ENCODE data around the gene PPL. TPM values are rescaled to one million over a fixed set of nuclear protein-coding genes. Genes with fewer than 3 reads are reported as not detected.
A peak's percentile ranks its signal among the peaks of the same experiment; 100 is the strongest.
"Not testable (repeated sequence)": the region's sequence is repeated elsewhere in the genome, so short reads cannot be mapped to it uniquely, and the experiment has no call there.

PPL gene
- total and polyA plus RNA-seq, 2 donors: 10.1 to 55.0 TPM

DNA sequence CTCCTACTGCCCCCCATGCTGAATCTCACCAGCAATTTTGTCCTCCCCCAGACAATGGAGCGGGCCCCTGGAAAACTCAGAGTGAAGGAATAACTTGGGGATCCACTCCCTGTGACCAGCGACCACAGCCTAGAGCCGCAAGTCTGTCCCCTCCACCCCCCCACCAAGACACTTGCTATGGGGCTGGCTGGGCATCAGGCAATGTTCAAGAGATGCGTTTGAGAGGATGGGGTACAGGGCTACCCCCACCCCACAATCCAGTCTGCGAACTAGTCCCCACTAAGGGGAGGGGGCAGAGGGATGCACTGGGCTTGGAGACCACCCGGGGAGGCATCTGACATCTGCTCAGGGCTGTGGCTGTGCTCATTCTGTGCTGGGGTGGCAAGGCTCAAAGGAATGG lies 2.4 kb downstream of the PPL start:
- Histone ChIP-seq H3K36me3 (ENCODE audit: insufficient read depth) (no peaks in the 10 kb centered on the region), H3K4me1 (ENCODE audit: insufficient read depth) (peaks cover 1% of the 10 kb centered on the region), H3K4me3 (ENCODE audit: low read depth, low read length) (no peak overlapping the region), H3K27ac (ENCODE audit: low read depth) (no peak overlapping the region)
- 88% methylated on average over 6 of the region's 6 CpGs for WGBS
- DNase-seq (ENCODE audit: extremely low spot score): no peak

DNA sequence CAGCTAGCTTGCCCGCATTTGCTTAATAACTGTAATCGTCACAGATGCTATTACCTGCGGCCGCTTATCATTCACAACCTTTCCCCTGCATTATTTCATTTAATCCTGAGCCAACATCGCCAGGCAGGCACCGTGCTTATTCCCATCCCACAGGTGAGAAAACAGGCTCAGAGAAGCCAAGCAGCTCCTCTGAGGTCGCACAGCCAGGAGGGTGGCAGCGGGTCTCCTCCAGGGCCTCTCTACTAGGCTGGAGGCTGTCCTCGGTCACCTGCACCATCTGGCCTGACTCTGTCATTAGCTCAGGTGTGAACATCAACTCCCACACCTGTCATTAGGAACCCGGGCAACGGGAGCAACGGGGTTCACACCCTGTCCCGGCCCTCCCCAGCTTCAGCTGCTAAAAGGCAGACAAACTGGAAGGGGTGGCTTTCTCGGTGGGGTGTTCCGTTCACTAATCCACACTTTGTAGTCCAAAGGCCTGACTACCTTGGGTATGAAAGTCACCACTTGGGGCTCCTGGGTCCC lies 3.0 kb downstream of the PPL start:
- Histone ChIP-seq H3K27ac (ENCODE audit: low read depth) (no peak overlapping the region), H3K4me1 (ENCODE audit: insufficient read depth) (peaks cover 1% of the 10 kb centered on the region), H3K36me3 (ENCODE audit: insufficient read depth) (no peaks in the 10 kb centered on the region), H3K4me3 (ENCODE audit: low read depth, low read length) (no peak overlapping the region)
- WGBS: 86% methylated on average over 15 of the region's 15 CpGs
- DNase-seq (ENCODE audit: extremely low spot score): no peak

DNA sequence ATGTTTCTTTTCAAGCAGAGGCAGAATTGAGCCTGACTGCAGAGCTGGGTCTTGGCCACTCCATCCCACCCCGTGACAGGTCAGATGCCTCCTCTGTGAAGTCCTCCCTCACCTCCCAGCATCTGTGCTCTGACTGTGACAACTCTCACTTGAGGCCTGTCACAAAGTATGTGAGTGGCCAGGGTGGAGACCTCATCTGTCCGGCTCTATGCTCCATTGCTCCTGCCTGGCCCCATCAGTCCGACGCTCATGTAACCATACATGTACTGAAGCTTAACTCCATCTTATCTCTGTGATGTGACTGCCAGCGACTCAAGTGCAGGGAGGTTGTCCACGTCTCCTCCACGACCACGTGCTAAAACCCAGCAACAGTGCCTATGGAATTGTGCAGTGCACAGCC lies 3.5 kb downstream of the PPL start:
- 52% methylated on average over 8 of the region's 8 CpGs for WGBS
- DNase-seq (ENCODE audit: extremely low spot score): no peak
- Histone ChIP-seq H3K4me3 (ENCODE audit: low read depth, low read length) (no peak overlapping the region), H3K36me3 (ENCODE audit: insufficient read depth) (no peaks in the 10 kb centered on the region), H3K4me1 (ENCODE audit: insufficient read depth) (peaks cover 1% of the 10 kb centered on the region), H3K27ac (ENCODE audit: low read depth) (no peak overlapping the region)

DNA sequence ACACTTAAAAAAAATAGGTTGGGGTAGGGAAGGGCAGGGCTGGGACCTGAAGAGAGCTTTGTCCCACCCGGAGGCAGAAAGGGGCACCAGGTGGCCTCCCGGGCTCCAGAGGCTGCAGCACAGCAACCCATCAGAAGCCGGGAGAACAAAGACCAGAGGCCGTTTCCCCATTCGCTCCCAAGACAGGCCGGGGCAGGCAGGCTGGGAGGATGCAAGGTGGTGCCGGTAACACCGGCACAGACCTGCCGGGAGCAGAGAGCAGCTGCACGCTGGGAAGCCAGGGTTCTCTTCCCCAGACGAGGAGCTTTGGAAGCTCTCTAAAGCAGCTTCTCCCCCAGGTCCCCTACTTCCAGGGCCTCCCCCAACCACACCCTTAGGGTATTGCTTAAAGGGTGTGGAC lies 5.6 kb downstream of the PPL start:
- no peak overlapping the region for H3K27ac ChIP-seq (ENCODE audit: low read depth)
- no peaks in the 10 kb centered on the region for H3K36me3 ChIP-seq (ENCODE audit: insufficient read depth)
- H3K4me1 ChIP-seq (ENCODE audit: insufficient read depth): peaks cover 1% of the 10 kb centered on the region
- no peak overlapping the region for H3K4me3 ChIP-seq (ENCODE audit: low read depth, low read length)
- 81% methylated on average over 11 of the region's 11 CpGs for WGBS
- no peak for DNase-seq (ENCODE audit: extremely low spot score)

DNA sequence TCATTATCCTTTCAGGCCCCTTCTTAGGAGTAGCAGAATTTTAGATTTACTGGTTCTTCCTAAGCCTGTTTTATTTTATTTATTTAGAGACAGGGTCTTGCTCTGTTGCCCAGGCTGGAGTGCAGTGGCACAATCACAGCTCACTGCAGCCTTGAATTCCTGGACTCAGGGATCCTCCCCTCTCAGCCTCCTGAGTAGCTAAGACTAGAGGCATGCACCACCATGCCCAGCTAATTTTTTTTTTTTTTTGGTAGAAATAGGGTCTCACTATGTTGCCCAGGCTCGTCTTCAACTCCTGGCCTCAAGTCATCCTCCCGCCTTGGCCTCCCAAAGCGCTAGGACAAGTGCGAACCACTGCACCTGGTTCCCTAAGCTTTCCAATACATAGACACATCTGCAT lies 7.3 kb downstream of the PPL start:
- 95% methylated on average over 4 of the region's 4 CpGs for WGBS
- H3K4me1 ChIP-seq (ENCODE audit: insufficient read depth); H3K4me3 ChIP-seq (ENCODE audit: low read depth, low read length); H3K36me3 ChIP-seq (ENCODE audit: insufficient read depth); DNase-seq (ENCODE audit: extremely low spot score); H3K27ac ChIP-seq (ENCODE audit: low read depth): not testable (repeated sequence)

DNA sequence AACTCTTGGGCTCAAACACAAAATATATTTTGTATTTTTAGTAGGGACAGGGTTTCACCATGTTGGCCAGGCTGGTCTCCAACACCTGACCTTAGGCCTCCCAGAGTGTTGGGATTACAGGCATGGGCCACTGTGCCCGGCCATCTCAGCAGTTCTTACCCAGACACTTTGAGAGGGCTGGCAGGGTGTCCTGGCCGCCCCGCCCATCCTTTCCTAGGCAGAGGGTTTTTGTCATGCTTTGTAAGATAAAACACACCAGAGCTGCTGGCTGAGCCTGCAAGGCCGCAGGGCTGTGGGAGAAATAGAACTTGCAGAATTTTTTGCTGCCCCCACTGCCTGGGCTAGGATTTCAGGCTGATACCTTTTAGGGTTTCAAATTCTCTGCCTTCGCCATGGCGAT lies 8.7 kb downstream of the PPL start:
- DNase-seq (ENCODE audit: extremely low spot score): no peak
- no peaks in the 10 kb centered on the region for H3K36me3 ChIP-seq (ENCODE audit: insufficient read depth)
- no peak overlapping the region for H3K4me3 ChIP-seq (ENCODE audit: low read depth, low read length)
- no peak overlapping the region for H3K27ac ChIP-seq (ENCODE audit: low read depth)
- WGBS: 76% methylated on average over 6 of the region's 6 CpGs
- H3K4me1 ChIP-seq (ENCODE audit: insufficient read depth): no peaks in the 10 kb centered on the region

DNA sequence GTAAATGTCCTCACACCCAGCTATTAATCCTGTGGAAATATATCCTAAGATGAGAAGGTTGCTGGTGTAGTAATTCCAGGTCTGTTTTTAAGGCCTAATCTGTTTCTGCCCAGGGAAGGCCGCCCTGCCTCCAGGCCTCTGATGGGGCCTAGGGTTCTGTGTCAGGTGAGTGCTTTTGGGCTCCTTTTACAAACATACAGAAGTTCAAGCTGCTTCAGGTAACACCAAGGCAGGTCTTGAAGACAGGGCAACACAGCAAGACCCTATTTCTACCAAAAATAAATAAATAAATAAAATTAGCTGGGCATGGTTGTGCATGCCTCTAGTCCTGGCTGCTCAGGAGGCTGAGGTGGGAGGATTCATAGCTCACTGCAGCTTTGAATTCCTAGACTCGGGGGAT lies 9.3 kb downstream of the PPL start:
- WGBS: 70% methylated on average over 2 of the region's 2 CpGs
- no peak for DNase-seq (ENCODE audit: extremely low spot score)
- Histone ChIP-seq H3K4me3 (ENCODE audit: low read depth, low read length) (no peak overlapping the region), H3K27ac (ENCODE audit: low read depth) (no peak overlapping the region), H3K4me1 (ENCODE audit: insufficient read depth) (no peaks in the 10 kb centered on the region), H3K36me3 (ENCODE audit: insufficient read depth) (no peaks in the 10 kb centered on the region)

DNA sequence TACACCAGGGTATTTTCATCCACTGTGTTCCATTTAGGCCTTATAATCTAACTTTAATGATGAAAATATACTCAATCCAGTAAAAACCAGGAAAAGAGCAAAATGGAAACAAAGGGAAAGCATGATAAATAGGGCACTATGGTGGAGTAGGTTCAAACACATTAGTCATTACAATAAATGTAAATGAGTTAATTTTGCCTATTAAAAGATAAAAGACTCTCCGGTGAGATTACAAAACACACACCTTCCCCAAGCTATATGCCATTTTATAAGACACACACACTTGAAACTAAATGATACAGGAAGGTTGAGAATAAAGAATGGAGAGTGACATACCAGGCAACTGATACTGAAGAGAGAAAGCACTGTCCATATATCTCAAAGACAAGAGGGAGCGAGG lies 10.0 kb downstream of the PPL start:
- H3K36me3 ChIP-seq (ENCODE audit: insufficient read depth): no peaks in the 10 kb centered on the region
- no peak for DNase-seq (ENCODE audit: extremely low spot score)
- H3K4me3 ChIP-seq (ENCODE audit: low read depth, low read length): no peak overlapping the region
- WGBS: 97% methylated on average over 2 of the region's 2 CpGs
- H3K4me1 ChIP-seq (ENCODE audit: insufficient read depth): no peaks in the 10 kb centered on the region
- H3K27ac ChIP-seq (ENCODE audit: low read depth): no peak overlapping the region

DNA sequence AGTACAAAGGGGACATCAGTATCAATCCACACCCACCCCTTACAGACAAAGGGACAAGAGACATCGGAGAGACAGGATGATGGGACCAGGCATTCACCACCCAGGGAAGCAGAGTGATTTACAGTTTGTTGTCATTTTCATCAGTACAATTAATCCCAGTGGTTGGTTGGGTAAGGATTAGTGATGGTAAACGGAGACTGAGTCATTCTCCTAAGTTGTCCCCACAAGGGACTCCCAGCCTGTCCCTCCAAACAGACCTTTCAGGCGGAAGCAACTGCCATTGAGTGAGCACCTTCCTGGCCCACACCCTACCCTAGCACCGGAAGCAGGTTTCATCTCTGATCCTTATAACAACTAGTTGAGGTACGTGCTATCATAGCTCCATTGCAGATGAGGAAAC lies 11.2 kb downstream of the PPL start:
- Histone ChIP-seq H3K4me1 (ENCODE audit: insufficient read depth) (no peaks in the 10 kb centered on the region), H3K36me3 (ENCODE audit: insufficient read depth) (no peaks in the 10 kb centered on the region), H3K4me3 (ENCODE audit: low read depth, low read length) (no peak overlapping the region), H3K27ac (ENCODE audit: low read depth) (no peak overlapping the region)
- DNase-seq (ENCODE audit: extremely low spot score): no peak
- 79% methylated on average over 5 of the region's 5 CpGs for WGBS

DNA sequence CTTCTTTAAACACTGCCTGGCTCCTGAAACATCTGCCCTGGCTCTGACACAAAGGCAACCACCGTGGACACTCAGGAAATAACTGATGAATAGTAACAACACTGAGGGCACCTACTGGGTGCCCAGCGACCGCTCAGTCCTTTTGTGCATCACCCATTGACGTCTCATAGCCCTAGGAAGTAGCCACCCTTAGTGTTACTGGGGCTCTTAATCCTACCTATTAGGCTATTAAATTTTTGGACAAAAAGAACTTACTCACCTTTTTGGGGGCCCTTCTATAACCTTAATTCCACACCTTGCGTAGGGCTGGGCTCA lies 11.7 kb downstream of the PPL start:
- Histone ChIP-seq H3K27ac (ENCODE audit: low read depth) (peak overlapping the region; percentile 14), H3K36me3 (ENCODE audit: insufficient read depth) (no peaks in the 10 kb centered on the region), H3K4me1 (ENCODE audit: insufficient read depth) (no peaks in the 10 kb centered on the region), H3K4me3 (ENCODE audit: low read depth, low read length) (no peak overlapping the region)
- no peak for DNase-seq (ENCODE audit: extremely low spot score)
- 72% methylated on average over 5 of the region's 5 CpGs for WGBS

DNA sequence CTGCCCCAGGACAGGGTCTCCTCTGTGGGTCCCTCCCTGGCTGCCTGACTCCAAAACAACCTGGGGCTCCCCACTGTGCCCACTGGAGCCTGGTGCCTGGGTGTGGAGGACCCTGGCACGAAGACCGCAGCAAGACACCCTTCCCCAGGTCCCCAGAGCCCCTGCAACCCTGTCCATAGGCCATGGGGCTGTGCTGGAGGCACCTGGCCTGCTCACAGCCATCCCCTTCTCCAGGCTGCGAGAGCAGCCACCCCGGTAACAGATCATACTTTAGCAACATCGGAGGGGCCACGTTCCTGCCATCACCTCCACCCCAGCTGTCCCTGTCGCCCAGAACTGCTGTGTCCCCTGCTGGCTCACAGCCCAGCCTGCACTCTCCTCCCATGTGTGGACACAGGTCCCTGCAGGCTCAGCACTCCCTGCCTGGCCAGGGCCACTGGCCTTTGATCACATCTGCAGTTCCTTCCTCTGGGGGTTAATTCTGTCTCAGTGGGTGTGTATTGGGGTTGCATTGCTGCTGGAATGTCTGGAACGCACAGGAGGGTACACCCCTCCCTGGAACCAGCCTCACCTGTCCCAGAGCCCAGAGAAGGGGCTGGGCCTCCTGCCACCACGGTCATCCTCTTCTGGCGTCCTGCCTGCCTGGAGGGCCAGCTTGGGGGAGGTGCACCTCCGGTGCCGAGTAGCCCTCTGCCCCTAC lies 12.2 kb downstream of the PPL start:
- Histone ChIP-seq H3K4me1 (ENCODE audit: insufficient read depth) (no peaks in the 10 kb centered on the region), H3K27ac (ENCODE audit: low read depth) (peak overlapping the region; percentile 12), H3K36me3 (ENCODE audit: insufficient read depth) (no peaks in the 10 kb centered on the region), H3K4me3 (ENCODE audit: low read depth, low read length) (no peak overlapping the region)
- 43% methylated on average over 12 of the region's 12 CpGs for WGBS
- DNase-seq (ENCODE audit: extremely low spot score): no peak

DNA sequence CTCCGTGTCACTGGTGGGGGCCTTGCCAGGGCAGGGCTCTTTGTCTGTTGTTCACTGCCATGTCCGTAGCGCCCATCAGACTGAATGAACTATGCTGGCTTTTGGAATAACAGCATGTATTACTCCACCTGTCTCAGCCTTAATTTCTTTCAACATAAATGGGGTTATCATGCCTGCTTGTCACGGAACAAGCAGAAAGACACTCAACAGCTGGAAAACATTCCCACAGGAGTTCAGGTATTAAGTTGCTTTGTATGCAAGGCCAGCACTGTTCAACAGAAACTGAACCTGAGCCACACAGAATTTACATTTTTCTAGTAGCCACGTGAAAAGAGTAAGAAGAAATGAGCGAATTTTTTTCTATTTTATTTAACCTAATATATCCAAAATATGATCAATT lies 13.1 kb downstream of the PPL start:
- no peak overlapping the region for H3K4me3 ChIP-seq (ENCODE audit: low read depth, low read length)
- H3K27ac ChIP-seq (ENCODE audit: low read depth): no peak overlapping the region
- DNase-seq (ENCODE audit: extremely low spot score): no peak
- WGBS: 75% methylated on average over 6 of the region's 6 CpGs
- no peaks in the 10 kb centered on the region for H3K36me3 ChIP-seq (ENCODE audit: insufficient read depth)
- H3K4me1 ChIP-seq (ENCODE audit: insufficient read depth): no peaks in the 10 kb centered on the region

DNA sequence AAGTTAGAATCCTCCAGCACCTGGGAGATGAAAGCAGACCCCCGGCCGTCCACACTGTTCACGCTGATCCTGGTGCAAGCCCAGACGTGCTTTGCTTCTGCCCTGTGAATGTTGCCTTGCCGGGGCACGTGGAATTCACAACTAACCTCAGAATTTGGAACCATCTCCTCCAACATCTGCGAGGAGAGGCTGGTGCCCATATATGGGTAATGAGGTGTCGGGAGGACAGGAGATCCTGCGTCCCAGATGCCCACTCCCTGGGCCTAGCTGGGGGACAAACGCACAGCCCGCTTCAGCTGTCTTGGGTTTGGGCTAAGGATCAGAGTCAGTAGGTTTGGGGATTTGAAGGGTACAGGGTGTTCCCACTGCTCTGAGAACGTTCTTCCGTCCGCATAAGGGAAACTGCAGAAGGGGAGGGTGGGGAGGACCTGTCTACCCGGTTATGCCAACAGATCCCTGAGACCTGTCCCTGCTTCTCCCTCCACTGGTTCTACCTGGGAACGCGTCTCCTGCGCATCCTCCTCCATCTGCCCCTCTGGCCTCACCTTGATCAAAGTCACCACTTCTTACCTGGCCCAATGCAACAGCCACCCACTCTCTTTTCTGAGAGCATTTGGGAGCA lies 14.1 kb downstream of the PPL start:
- Histone ChIP-seq H3K4me3 (ENCODE audit: low read depth, low read length) (no peak overlapping the region), H3K4me1 (ENCODE audit: insufficient read depth) (no peaks in the 10 kb centered on the region), H3K36me3 (ENCODE audit: insufficient read depth) (no peaks in the 10 kb centered on the region), H3K27ac (ENCODE audit: low read depth) (peak overlapping the region; percentile 25)
- no peak for DNase-seq (ENCODE audit: extremely low spot score)
- 65% methylated on average over 18 of the region's 18 CpGs for WGBS

DNA sequence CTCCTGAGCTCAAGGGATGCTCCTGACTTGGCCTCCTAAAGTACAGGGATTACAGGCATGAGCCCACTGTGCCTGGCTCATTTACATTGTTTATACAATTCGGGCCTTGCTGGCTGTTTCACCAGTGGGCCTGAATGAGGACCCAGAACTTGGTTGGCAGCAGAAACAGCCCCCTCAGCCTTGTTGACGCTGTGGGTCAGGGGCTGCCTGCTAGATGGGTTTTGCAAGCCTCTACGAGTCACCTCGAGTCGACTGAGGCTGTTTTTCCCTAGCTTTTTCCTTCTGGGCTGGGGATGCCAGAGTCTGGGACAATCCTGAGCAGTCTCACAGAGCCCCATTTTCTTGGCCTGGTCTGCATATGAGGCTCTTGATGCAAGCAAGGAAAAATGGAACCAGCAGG lies 16.1 kb downstream of the PPL start:
- no peak overlapping the region for H3K27ac ChIP-seq (ENCODE audit: low read depth)
- no peaks in the 10 kb centered on the region for H3K36me3 ChIP-seq (ENCODE audit: insufficient read depth)
- DNase-seq (ENCODE audit: extremely low spot score): no peak
- no peak overlapping the region for H3K4me3 ChIP-seq (ENCODE audit: low read depth, low read length)
- WGBS: 54% methylated on average over 5 of the region's 5 CpGs
- H3K4me1 ChIP-seq (ENCODE audit: insufficient read depth): no peaks in the 10 kb centered on the region

Data from urinary bladder (tissue), 4 donors.